Breast epithelium (tissue), 3 donors: Measurements from ENCODE around the gene MPG.

Source experiments
- CTCF ChIP-seq, 3 donors: fragments of 450-650 bp; IDR thresholded peaks; one replicate each; pipeline ENCODE4 v1.5.1; 2016 to 2017; ENCODE audit warnings: antibody characterized with exemption in 3 of 3, mild to moderate bottlenecking in 3 of 3, moderate library complexity in 3 of 3
- POLR2A ChIP-seq: fragments of 450-650 bp; IDR thresholded peaks from one replicate; pipeline ENCODE4 v1.6.1; 2016; ENCODE audit warnings: antibody characterized with exemption, mild to moderate bottlenecking, moderate library complexity
- POLR2AphosphoS5 ChIP-seq, 3 donors: sonication (generic); formaldehyde crosslinking; IDR thresholded peaks; one replicate each; pipeline ENCODE4 v1.6.1; 2017; ENCODE audit warnings: antibody characterized with exemption in 3 of 3

- TF ChIP-seq CTCF (IDR thresholded peaks at IDR 0.05) (no peak), POLR2AphosphoS5 (IDR thresholded peaks at IDR 0.05) (no peak), POLR2A (no peak)
Measured at GRCh38 chr16:78444-79150, 572 bp downstream of the MPG start.
